Measurements from ENCODE around the gene EID1.

The EID1 gene

GRCh38 chr15:48915861-48916260 is 37.9 kb downstream of the EID1 start:
- in situ Hi-C loops (cut with HindIII; ENCODE audit: low sequenced_read_pairs): no loop called here
- DNase-seq (ENCODE audit: low read depth, low spot score): no peak
- TF ChIP-seq CTCF (IDR thresholded peaks at IDR 0.05; ENCODE audit: low read depth, low read length): no peak
- H3K4me3 ChIP-seq (ENCODE audit: low read depth, low read length): no peak overlapping the region

GRCh38 chr15:48916721-48917120 is 38.8 kb downstream of the EID1 start:
- in situ Hi-C loops (cut with HindIII; ENCODE audit: low sequenced_read_pairs): no loop called here
- H3K4me3 ChIP-seq (ENCODE audit: low read depth, low read length): no peak overlapping the region
- DNase-seq (ENCODE audit: low read depth, low spot score): no peak
- no peak for TF ChIP-seq CTCF (IDR thresholded peaks at IDR 0.05; ENCODE audit: low read depth, low read length)

GRCh38 chr15:48922046-48922445 is 44.1 kb downstream of the EID1 start:
- no peak for TF ChIP-seq CTCF (IDR thresholded peaks at IDR 0.05; ENCODE audit: low read depth, low read length)
- DNase-seq (ENCODE audit: low read depth, low spot score): no peak
- in situ Hi-C loops (cut with HindIII; ENCODE audit: low sequenced_read_pairs): no loop called here
- H3K4me3 ChIP-seq (ENCODE audit: low read depth, low read length): no peak overlapping the region

- no peak for TF ChIP-seq CTCF (IDR thresholded peaks at IDR 0.05; ENCODE audit: low read depth, low read length)
- in situ Hi-C loops (cut with HindIII; ENCODE audit: low sequenced_read_pairs): no loop called here
- DNase-seq (ENCODE audit: low read depth, low spot score): no peak
Observed at GRCh38 chr15:48924528-48925393, 46.8 kb downstream of the EID1 start.

GRCh38 chr15:48925714-48926223 is 47.8 kb downstream of the EID1 start:
- in situ Hi-C loops (cut with HindIII; ENCODE audit: low sequenced_read_pairs): no loop called here
- peak; percentile 92 for DNase-seq (ENCODE audit: low read depth, low spot score)
- TF ChIP-seq CTCF (IDR thresholded peaks at IDR 0.05; ENCODE audit: low read depth, low read length): no peak
- no peak overlapping the region for H3K4me3 ChIP-seq (ENCODE audit: low read depth, low read length)

More at GRCh38 chr15:48924528-48925393, 46.8 kb downstream of the EID1 start:
- no peak overlapping the region for H3K4me3 ChIP-seq (ENCODE audit: low read depth, low read length)

GRCh38 chr15:48928877-48929538 is 51.1 kb downstream of the EID1 start:
- in situ Hi-C loops (cut with HindIII; ENCODE audit: low sequenced_read_pairs): no loop called here
- no peak overlapping the region for H3K4me3 ChIP-seq (ENCODE audit: low read depth, low read length)
- no peak for TF ChIP-seq CTCF (IDR thresholded peaks at IDR 0.05; ENCODE audit: low read depth, low read length)
- DNase-seq (ENCODE audit: low read depth, low spot score): peak; percentile 27
